Measurements from ENCODE around the gene AKAP13.

GRCh38 chr15:85773249-85773648, 392.8 kb downstream of the AKAP13 start:
- TF ChIP-seq MEF2A (IDR thresholded peaks at IDR 0.05; ENCODE audit: borderline replicate concordance, low read depth) (no peak), USF1 (IDR thresholded peaks at IDR 0.05; ENCODE audit: borderline replicate concordance, low read depth) (no peak), GABPA (IDR thresholded peaks at IDR 0.05; ENCODE audit: low read depth) (no peak), CTCF (IDR thresholded peaks at IDR 0.05) (no peak), RAD21 (IDR thresholded peaks at IDR 0.05; ENCODE audit: low read length) (no peak)

Measured in SK-N-SH (cell line).